Keratinocyte (primary cell): Measurements from ENCODE around the gene PDIA2. TPM values are rescaled to one million over a fixed set of nuclear protein-coding genes. Genes with fewer than 3 reads are reported as not detected.

ENCODE experiments used
- DNase-seq: peaks from one replicate; pipeline ENCODE4 v3.0.0-alpha.2; 2011; ENCODE audit warnings: low read depth, missing footprints, low spot score
- FAIRE-seq: peaks from 2 replicates; lab custom pipeline; 2011; peaks lifted over from hg19 to GRCh38; lab: Jason Lieb, UNC
- H2AFZ ChIP-seq: 2 replicates; pipeline ENCODE4 v1.6.0; 2012; ENCODE audit warnings: low read length, control low read depth, inconsistent platforms; ENCODE audit not compliant: control insufficient read depth
- H3K27ac ChIP-seq: 2 replicates; pipeline ENCODE4 v1.5.1; 2011; ENCODE audit warnings: low read length; ENCODE audit not compliant: control insufficient read depth, insufficient read depth
- H3K27me3 ChIP-seq: 3 replicates; pipeline ENCODE4 v1.6.0; 2011; ENCODE audit warnings: low read length; ENCODE audit not compliant: control insufficient read depth, insufficient read depth; ENCODE audit errors: extremely low read depth
- H3K36me3 ChIP-seq, 2 experiments: 2 replicates in 1 of 2; 3 replicates in 1 of 2; pipeline ENCODE4 v1.5.1; 2011; ENCODE audit warnings: low read length in 2 of 2, mild to moderate bottlenecking in 1 of 2; ENCODE audit not compliant: control insufficient read depth in 2 of 2, insufficient read depth in 2 of 2; ENCODE audit errors: extremely low read depth in 1 of 2
- H3K4me1 ChIP-seq: 3 replicates; pipeline ENCODE4 v1.5.1; 2011; ENCODE audit warnings: low read length; ENCODE audit not compliant: control insufficient read depth, insufficient read depth; ENCODE audit errors: extremely low read depth
- H3K4me2 ChIP-seq: 3 replicates; pipeline ENCODE4 v1.6.0; 2011; ENCODE audit warnings: low read depth, low read length; ENCODE audit not compliant: control insufficient read depth, insufficient read depth; ENCODE audit errors: extremely low read depth
- H3K4me3 ChIP-seq, 3 experiments: fragments of 200-600 bp in 1 of 3; sonication (generic) in 1 of 3; 2 replicates in 2 of 3; 3 replicates in 1 of 3; pipeline ENCODE4 v1.5.1; 2011 to 2016; ENCODE audit warnings: low read length in 3 of 3, mild to moderate bottlenecking in 3 of 3, control low read depth in 2 of 3, inconsistent platforms in 1 of 3, low read depth in 1 of 3, mixed read lengths in 1 of 3, mixed run types in 1 of 3, moderate library complexity in 1 of 3; ENCODE audit not compliant: control insufficient read depth in 2 of 3, insufficient read depth in 2 of 3; ENCODE audit errors: extremely low read depth in 1 of 3
- H3K79me2 ChIP-seq: 2 replicates; pipeline ENCODE4 v1.6.0; 2012; ENCODE audit warnings: low read length; ENCODE audit not compliant: control insufficient read depth, insufficient read depth
- H3K9ac ChIP-seq: 3 replicates; pipeline ENCODE4 v1.6.0; 2011; ENCODE audit warnings: low read length; ENCODE audit not compliant: control insufficient read depth, insufficient read depth; ENCODE audit errors: extremely low read depth
- H3K9me1 ChIP-seq: 3 replicates; pipeline ENCODE4 v1.6.0; 2011; ENCODE audit warnings: low read length; ENCODE audit not compliant: control insufficient read depth, insufficient read depth; ENCODE audit errors: extremely low read depth
- H3K9me3 ChIP-seq: 2 replicates; pipeline ENCODE4 v1.5.1; 2012; ENCODE audit warnings: low read depth, low read length; ENCODE audit not compliant: control insufficient read depth
- H4K20me1 ChIP-seq: 3 replicates; pipeline ENCODE4 v1.6.0; 2011; ENCODE audit warnings: low read length; ENCODE audit not compliant: control insufficient read depth, insufficient read depth; ENCODE audit errors: extremely low read depth
- EZH2 ChIP-seq: IDR thresholded peaks from one replicate; pipeline ENCODE4 v1.6.1; 2012; ENCODE audit warnings: inconsistent platforms, mild to moderate bottlenecking, low read length, moderate library complexity
- dilution Hi-C: fragments of 300-500 bp; cut with MboI; formaldehyde crosslinking; loops from one replicate; pipeline ENCODE4 v1.7.0; 2020; ENCODE audit warnings: low sequenced_read_pairs; ENCODE audit not compliant: extremely low pct_ligation_motif_present
- polyA plus RNA-seq, 5 experiments: library from polyadenylated mRNA; depleted of rRNA in 3 of 5; stranded (reverse) in 3 of 5; stranded (forward) in 1 of 5; unstranded in 1 of 5; fragments of >200 nt; gene quantifications; 1 replicate in 1 of 5; 2 replicates in 3 of 5; 3 replicates in 1 of 5; pipeline versions ENCODE4 v1.2.1 to v1.2.3, GENCODE V29; 2011 to 2012; ENCODE audit warnings: missing spikeins in 2 of 5, low read depth in 1 of 5, low replicate concordance in 1 of 5
- TF ChIP-seq, protein P1 (sequence below), 3 experiments: IDR thresholded peaks in 1 of 3; conservative IDR thresholded peaks in 1 of 3; optimal IDR thresholded peaks in 1 of 3; 2 replicates in 2 of 3; 3 replicates in 1 of 3; pipeline versions ENCODE3 to v1.5.1; 2011; ENCODE audit warnings: low read length in 3 of 3, mild to moderate bottlenecking in 3 of 3, moderate library complexity in 2 of 3, control low read depth in 1 of 3, inconsistent platforms in 1 of 3; ENCODE audit not compliant: insufficient read depth in 2 of 3; ENCODE audit errors: extremely low read depth in 1 of 3

Gene PDIA2
- polyA plus RNA-seq, 1 donor (not counting 4 experiments of a cell fraction or from before 2014, with no cell fraction given) = 0.42 TPM

DNA sequence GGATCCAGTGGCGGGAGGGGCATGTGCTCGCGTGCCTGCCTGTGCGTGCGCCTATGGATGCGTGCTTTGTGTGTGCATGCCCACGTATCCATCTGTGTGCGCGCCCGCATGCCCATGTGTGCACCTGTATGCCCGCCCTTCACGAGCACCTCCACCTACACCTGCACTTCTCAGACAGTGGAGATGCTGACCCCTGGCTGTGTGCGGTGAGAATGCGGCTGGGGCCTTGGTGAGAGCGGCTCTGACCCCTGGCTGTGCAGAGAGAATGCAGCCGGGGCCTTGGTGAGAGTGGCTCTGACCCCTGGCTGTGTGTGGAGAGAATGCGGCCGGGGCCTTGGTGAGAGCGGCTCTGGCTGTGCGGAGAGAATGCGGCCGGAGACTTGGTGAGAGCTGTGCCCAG, 35.7 kb downstream of the PDIA2 start:
- H2AFZ ChIP-seq = no peak overlapping the region
- dilution Hi-C loops = no loop called here
- H3K9me1 ChIP-seq = no peaks in the 10 kb centered on the region
- no peak for TF ChIP-seq EZH2
- TF ChIP-seq, protein P1, sequence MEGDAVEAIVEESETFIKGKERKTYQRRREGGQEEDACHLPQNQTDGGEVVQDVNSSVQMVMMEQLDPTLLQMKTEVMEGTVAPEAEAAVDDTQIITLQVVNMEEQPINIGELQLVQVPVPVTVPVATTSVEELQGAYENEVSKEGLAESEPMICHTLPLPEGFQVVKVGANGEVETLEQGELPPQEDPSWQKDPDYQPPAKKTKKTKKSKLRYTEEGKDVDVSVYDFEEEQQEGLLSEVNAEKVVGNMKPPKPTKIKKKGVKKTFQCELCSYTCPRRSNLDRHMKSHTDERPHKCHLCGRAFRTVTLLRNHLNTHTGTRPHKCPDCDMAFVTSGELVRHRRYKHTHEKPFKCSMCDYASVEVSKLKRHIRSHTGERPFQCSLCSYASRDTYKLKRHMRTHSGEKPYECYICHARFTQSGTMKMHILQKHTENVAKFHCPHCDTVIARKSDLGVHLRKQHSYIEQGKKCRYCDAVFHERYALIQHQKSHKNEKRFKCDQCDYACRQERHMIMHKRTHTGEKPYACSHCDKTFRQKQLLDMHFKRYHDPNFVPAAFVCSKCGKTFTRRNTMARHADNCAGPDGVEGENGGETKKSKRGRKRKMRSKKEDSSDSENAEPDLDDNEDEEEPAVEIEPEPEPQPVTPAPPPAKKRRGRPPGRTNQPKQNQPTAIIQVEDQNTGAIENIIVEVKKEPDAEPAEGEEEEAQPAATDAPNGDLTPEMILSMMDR (optimal IDR thresholded peaks at IDR 0.05 in 1 of 3, IDR thresholded peaks at IDR 0.05 in 1 of 3, conservative IDR thresholded peaks at IDR 0.05 in 1 of 3; ENCODE audit: extremely low read depth in 1 of 3, insufficient read depth in 2 of 3, low read length in 3 of 3) = peak in 2 of 3 experiments; percentile 20 to 27
- DNase-seq = no peak
- H3K9ac ChIP-seq = no peak overlapping the region
- H3K79me2 ChIP-seq = peaks cover 81% of the 10 kb centered on the region
- H3K36me3 ChIP-seq = peaks cover 13 to 23% of the 10 kb centered on the region in 2 experiments
- H3K4me2 ChIP-seq = no peak overlapping the region
- H3K27me3 ChIP-seq = no peaks in the 10 kb centered on the region
- no peak overlapping the region for H3K4me3 ChIP-seq
- H4K20me1 ChIP-seq = peaks cover 25% of the 10 kb centered on the region
- no peaks in the 10 kb centered on the region for H3K4me1 ChIP-seq
- no peaks in the 10 kb centered on the region for H3K9me3 ChIP-seq
- FAIRE-seq = no peak
- H3K27ac ChIP-seq = no peak overlapping the region

DNA sequence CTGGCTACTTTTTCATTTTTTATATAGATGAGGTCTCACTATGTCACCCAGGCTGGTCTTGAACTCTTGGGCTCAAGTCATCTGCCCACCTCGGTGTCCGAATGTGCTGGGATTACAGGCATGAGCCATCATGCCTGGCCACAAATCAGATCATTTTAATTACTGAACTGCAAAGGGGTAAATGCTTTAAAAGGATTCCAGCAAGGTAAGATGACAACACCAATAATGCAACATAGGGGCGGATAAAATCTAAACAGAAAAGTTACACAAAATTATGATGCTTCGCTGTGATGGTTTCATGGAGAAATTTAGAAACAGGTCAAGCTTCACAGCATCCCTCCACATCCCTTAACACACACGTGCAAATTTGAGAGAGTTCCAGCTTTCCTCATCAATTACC, 37.2 kb downstream of the PDIA2 start:
- H3K4me3 ChIP-seq = no peak overlapping the region
- no peaks in the 10 kb centered on the region for H3K27me3 ChIP-seq
- no peak overlapping the region for H3K4me2 ChIP-seq
- no peak overlapping the region for H3K9ac ChIP-seq
- no peaks in the 10 kb centered on the region for H3K9me3 ChIP-seq
- peaks cover 3% of the 10 kb centered on the region for H3K4me1 ChIP-seq
- TF ChIP-seq EZH2 = no peak
- TF ChIP-seq, protein P1 (optimal IDR thresholded peaks at IDR 0.05 in 1 of 3, IDR thresholded peaks at IDR 0.05 in 1 of 3, conservative IDR thresholded peaks at IDR 0.05 in 1 of 3; ENCODE audit: extremely low read depth in 1 of 3, insufficient read depth in 2 of 3, low read length in 3 of 3) = no peak
- no peak overlapping the region for H3K27ac ChIP-seq
- H4K20me1 ChIP-seq = peaks cover 32% of the 10 kb centered on the region
- no peaks in the 10 kb centered on the region for H3K9me1 ChIP-seq
- DNase-seq = no peak
- no peak for FAIRE-seq
- dilution Hi-C loops = no loop called here
- peaks cover 85% of the 10 kb centered on the region for H3K79me2 ChIP-seq
- H3K36me3 ChIP-seq = peaks cover 5 to 19% of the 10 kb centered on the region in 2 experiments
- no peak overlapping the region for H2AFZ ChIP-seq
